ENCODE measurements around the gene ZAR1. TPM values are rescaled to one million over a fixed set of nuclear protein-coding genes. Genes with fewer than 3 reads are reported as not detected.

Gene ZAR1
- total RNA-seq, 1 experiment from 2014 or later, result not detected

- BruUV-seq (replicated peaks), result no TSS peak
- intact Hi-C loops (cut with micrococcal nuclease; ENCODE audit: unreplicated experiment), result no loop called here
- peaks cover 17% of the 10 kb centered on the region for H3K27me3 ChIP-seq (replicated peaks; ENCODE audit: insufficient read depth, low read depth, low read length, poor library complexity)
- POLR2A ChIA-PET (ENCODE audit: low non-redundant PET), result no interaction called here
- H3K36me3 ChIP-seq (ENCODE audit: insufficient read depth, low read length, poor library complexity, severe bottlenecking), result no peaks in the 10 kb centered on the region
- H3K4me1 ChIP-seq (ENCODE audit: insufficient read depth, low read length, poor library complexity, severe bottlenecking), result no peaks in the 10 kb centered on the region
- TF ChIP-seq CTCF (conservative IDR thresholded peaks at IDR 0.05; ENCODE audit: low read depth, low read length) (no peak), EZH2 (IDR thresholded peaks at IDR 0.05; ENCODE audit: borderline replicate concordance, low read depth, low read length, poor library complexity, severe bottlenecking) (no peak)
- no peak for DNase-seq (ENCODE audit: low spot score)
- no peak overlapping the region for H3K27ac ChIP-seq (ENCODE audit: low read depth, low read length, poor library complexity, severe bottlenecking)
- CTCF ChIA-PET, result interaction anchor here (0.6 kb wide), 1 partner anchor 58 kb away, joined by 3 read pairs; no protein-coding TSS in a partner anchor
- H3K4me3 ChIP-seq (ENCODE audit: low read depth, low read length, poor library complexity, severe bottlenecking), result peak overlapping the region; percentile 56
- no peaks in the 10 kb centered on the region for H3K9me3 ChIP-seq (ENCODE audit: low read depth, low read length, poor library complexity, severe bottlenecking)
Observed at GRCh38 chr4:48483777-48484493, 6.1 kb upstream of the ZAR1 start.

GRCh38 chr4:48484494-48485168, 5.4 kb upstream of the ZAR1 start:
- TF ChIP-seq EZH2 (IDR thresholded peaks at IDR 0.05; ENCODE audit: borderline replicate concordance, low read depth, low read length, poor library complexity, severe bottlenecking) (no peak), CTCF (conservative IDR thresholded peaks at IDR 0.05; ENCODE audit: low read depth, low read length) (no peak)
- POLR2A ChIA-PET (ENCODE audit: low non-redundant PET), result no interaction called here
- no peaks in the 10 kb centered on the region for H3K36me3 ChIP-seq (ENCODE audit: insufficient read depth, low read length, poor library complexity, severe bottlenecking)
- intact Hi-C loops (cut with micrococcal nuclease; ENCODE audit: unreplicated experiment), result no loop called here
- no TSS peak for BruUV-seq (replicated peaks)
- H3K27ac ChIP-seq (ENCODE audit: low read depth, low read length, poor library complexity, severe bottlenecking), result no peak overlapping the region
- H3K4me3 ChIP-seq (ENCODE audit: low read depth, low read length, poor library complexity, severe bottlenecking), result no peak overlapping the region
- DNase-seq (ENCODE audit: low spot score), result no peak
- H3K4me1 ChIP-seq (ENCODE audit: insufficient read depth, low read length, poor library complexity, severe bottlenecking), result no peaks in the 10 kb centered on the region
- CTCF ChIA-PET, result interaction anchor here (0.6 kb wide), 1 partner anchor 57 kb away, joined by 3 read pairs; no protein-coding TSS in a partner anchor
- peaks cover 22% of the 10 kb centered on the region for H3K27me3 ChIP-seq (replicated peaks; ENCODE audit: insufficient read depth, low read depth, low read length, poor library complexity)
- H3K9me3 ChIP-seq (ENCODE audit: low read depth, low read length, poor library complexity, severe bottlenecking), result no peaks in the 10 kb centered on the region

- CTCF ChIA-PET, result no interaction called here
- H3K27ac ChIP-seq (ENCODE audit: low read depth, low read length, poor library complexity, severe bottlenecking), result no peak overlapping the region
- no peaks in the 10 kb centered on the region for H3K36me3 ChIP-seq (ENCODE audit: insufficient read depth, low read length, poor library complexity, severe bottlenecking)
- TF ChIP-seq EZH2 (IDR thresholded peaks at IDR 0.05; ENCODE audit: borderline replicate concordance, low read depth, low read length, poor library complexity, severe bottlenecking) (no peak), CTCF (conservative IDR thresholded peaks at IDR 0.05; ENCODE audit: low read depth, low read length) (no peak)
- H3K4me1 ChIP-seq (ENCODE audit: insufficient read depth, low read length, poor library complexity, severe bottlenecking), result peaks cover 4% of the 10 kb centered on the region
- intact Hi-C loops (cut with micrococcal nuclease; ENCODE audit: unreplicated experiment), result no loop called here
- H3K9me3 ChIP-seq (ENCODE audit: low read depth, low read length, poor library complexity, severe bottlenecking), result no peaks in the 10 kb centered on the region
- H3K27me3 ChIP-seq (replicated peaks; ENCODE audit: insufficient read depth, low read depth, low read length, poor library complexity), result peaks cover 17% of the 10 kb centered on the region
- H3K4me3 ChIP-seq (ENCODE audit: low read depth, low read length, poor library complexity, severe bottlenecking), result no peak overlapping the region
- POLR2A ChIA-PET (ENCODE audit: low non-redundant PET), result no interaction called here
- no peak for DNase-seq (ENCODE audit: low spot score)
- BruUV-seq (replicated peaks), result no TSS peak
Observed at GRCh38 chr4:48489683-48490011, 405 bp upstream of the ZAR1 start.
